Epithelial cell of esophagus (primary cell): ENCODE measurements around the gene AMBRA1.

ENCODE experiments used
- DNase-seq: peaks from one replicate; pipeline ENCODE4 v3.0.0; 2010; ENCODE audit warnings: low read depth
- H3K4me3 ChIP-seq: 2 replicates; pipeline ENCODE4 v1.5.1; 2011; ENCODE audit warnings: mild to moderate bottlenecking, low read length, control low read depth
- CTCF ChIP-seq: IDR thresholded peaks from 2 replicates; pipeline ENCODE4 v1.5.1; 2011; ENCODE audit warnings: low read depth, mild to moderate bottlenecking, low read length, control low read depth, inconsistent platforms; ENCODE audit not compliant: insufficient read depth; ENCODE audit errors: missing control alignments

The AMBRA1 gene

GRCh38 chr11:46410021-46410420 is 183.8 kb downstream of the AMBRA1 start:
- peak; percentile 7 for TF ChIP-seq CTCF
- no peak overlapping the region for H3K4me3 ChIP-seq
- no peak for DNase-seq

GRCh38 chr11:46408407-46408986 is 185.3 kb downstream of the AMBRA1 start:
- H3K4me3 ChIP-seq, result no peak overlapping the region
- DNase-seq, result no peak
- TF ChIP-seq CTCF, result no peak

GRCh38 chr11:46407635-46408034 is 186.2 kb downstream of the AMBRA1 start:
- no peak overlapping the region for H3K4me3 ChIP-seq
- TF ChIP-seq CTCF, result no peak
- no peak for DNase-seq

- no peak for TF ChIP-seq CTCF
- no peak overlapping the region for H3K4me3 ChIP-seq
- DNase-seq, result no peak
These were observed 189.3 kb downstream of the AMBRA1 start for GRCh38 chr11:46404476-46405017.

GRCh38 chr11:46402957-46403902 is 190.6 kb downstream of the AMBRA1 start:
- no peak overlapping the region for H3K4me3 ChIP-seq
- no peak for TF ChIP-seq CTCF

GRCh38 chr11:46397526-46397925 is 196.3 kb downstream of the AMBRA1 start:
- no peak for DNase-seq
- TF ChIP-seq CTCF, result no peak
- H3K4me3 ChIP-seq, result no peak overlapping the region

More at GRCh38 chr11:46402957-46403902, 190.6 kb downstream of the AMBRA1 start:
- DNase-seq, result no peak
